Spleen (tissue), 7 donors: ENCODE measurements around the gene SEPHS2.

Source experiments
- POLR2A ChIP-seq, 3 donors: fragments of 450-650 bp; IDR thresholded peaks; one replicate each; pipeline ENCODE4 v1.5.1; 2017; ENCODE audit warnings: antibody characterized with exemption in 3 of 3, mild to moderate bottlenecking in 1 of 3
- POLR2AphosphoS5 ChIP-seq, 3 donors: sonication (generic); formaldehyde crosslinking; IDR thresholded peaks; one replicate each; pipeline ENCODE4 v1.5.1; 2017; ENCODE audit warnings: antibody characterized with exemption in 3 of 3
- TF ChIP-seq, protein P1 (sequence below), 11 experiments: fragments of 200-600 bp in 7 of 11; fragments of 450-650 bp in 4 of 11; sonication (generic) in 4 of 11; IDR thresholded peaks in 8 of 11; conservative IDR thresholded peaks in 3 of 11; 1 replicate in 7 of 11; 2 replicates in 4 of 11; pipeline versions ENCODE4 v1.4.0 to v1.8.0; 2016 to 2021; ENCODE audit warnings: antibody characterized with exemption in 11 of 11, inconsistent platforms in 4 of 11, mild to moderate bottlenecking in 1 of 11
- donor health status: DM: no; HTN: no; CAD: no; lungs with moderate emphysema.
- donor health status: DM: no; HTN: no; CAD: no.
- donor health status: DM: no; HTN: no; CAD: no.

GRCh38 chr16:30413112-30413806 lies 32.4 kb downstream of the SEPHS2 start:
- TF ChIP-seq, protein P1, sequence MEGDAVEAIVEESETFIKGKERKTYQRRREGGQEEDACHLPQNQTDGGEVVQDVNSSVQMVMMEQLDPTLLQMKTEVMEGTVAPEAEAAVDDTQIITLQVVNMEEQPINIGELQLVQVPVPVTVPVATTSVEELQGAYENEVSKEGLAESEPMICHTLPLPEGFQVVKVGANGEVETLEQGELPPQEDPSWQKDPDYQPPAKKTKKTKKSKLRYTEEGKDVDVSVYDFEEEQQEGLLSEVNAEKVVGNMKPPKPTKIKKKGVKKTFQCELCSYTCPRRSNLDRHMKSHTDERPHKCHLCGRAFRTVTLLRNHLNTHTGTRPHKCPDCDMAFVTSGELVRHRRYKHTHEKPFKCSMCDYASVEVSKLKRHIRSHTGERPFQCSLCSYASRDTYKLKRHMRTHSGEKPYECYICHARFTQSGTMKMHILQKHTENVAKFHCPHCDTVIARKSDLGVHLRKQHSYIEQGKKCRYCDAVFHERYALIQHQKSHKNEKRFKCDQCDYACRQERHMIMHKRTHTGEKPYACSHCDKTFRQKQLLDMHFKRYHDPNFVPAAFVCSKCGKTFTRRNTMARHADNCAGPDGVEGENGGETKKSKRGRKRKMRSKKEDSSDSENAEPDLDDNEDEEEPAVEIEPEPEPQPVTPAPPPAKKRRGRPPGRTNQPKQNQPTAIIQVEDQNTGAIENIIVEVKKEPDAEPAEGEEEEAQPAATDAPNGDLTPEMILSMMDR (IDR thresholded peaks at IDR 0.05 in 8 of 11, conservative IDR thresholded peaks at IDR 0.05 in 3 of 11) = no peak
- no peak for TF ChIP-seq POLR2AphosphoS5 (IDR thresholded peaks at IDR 0.05)
- no peak for TF ChIP-seq POLR2A (IDR thresholded peaks at IDR 0.05)
